Fibroblast of gingiva (primary cell): ENCODE data around the gene DLG1.

ENCODE experiments used
- DNase-seq: peaks from one replicate; pipeline ENCODE4 v3.0.0-alpha.2; 2011; ENCODE audit warnings: low read depth

The DLG1 gene

DNA sequence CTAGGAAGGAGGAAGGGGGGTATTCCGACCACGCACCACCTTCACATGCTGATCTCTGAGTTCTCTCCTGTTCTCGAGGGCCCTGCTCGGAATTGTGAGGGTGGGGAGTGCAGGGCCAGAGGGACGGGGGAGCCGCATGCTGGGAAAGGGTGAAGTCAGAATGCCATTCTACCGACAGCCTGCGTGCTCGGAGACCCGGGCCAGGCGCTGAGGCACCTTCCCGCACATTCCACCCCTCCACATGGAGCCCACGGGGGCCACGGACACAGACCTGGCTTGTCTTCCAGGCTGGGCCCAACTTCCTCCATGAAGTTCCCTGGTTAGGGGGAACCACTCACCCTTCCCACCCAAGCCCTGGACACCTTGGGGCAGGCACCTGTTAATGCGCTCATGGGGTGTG lies 301.1 kb downstream of the DLG1 start:
- DNase-seq, result no peak

DNA sequence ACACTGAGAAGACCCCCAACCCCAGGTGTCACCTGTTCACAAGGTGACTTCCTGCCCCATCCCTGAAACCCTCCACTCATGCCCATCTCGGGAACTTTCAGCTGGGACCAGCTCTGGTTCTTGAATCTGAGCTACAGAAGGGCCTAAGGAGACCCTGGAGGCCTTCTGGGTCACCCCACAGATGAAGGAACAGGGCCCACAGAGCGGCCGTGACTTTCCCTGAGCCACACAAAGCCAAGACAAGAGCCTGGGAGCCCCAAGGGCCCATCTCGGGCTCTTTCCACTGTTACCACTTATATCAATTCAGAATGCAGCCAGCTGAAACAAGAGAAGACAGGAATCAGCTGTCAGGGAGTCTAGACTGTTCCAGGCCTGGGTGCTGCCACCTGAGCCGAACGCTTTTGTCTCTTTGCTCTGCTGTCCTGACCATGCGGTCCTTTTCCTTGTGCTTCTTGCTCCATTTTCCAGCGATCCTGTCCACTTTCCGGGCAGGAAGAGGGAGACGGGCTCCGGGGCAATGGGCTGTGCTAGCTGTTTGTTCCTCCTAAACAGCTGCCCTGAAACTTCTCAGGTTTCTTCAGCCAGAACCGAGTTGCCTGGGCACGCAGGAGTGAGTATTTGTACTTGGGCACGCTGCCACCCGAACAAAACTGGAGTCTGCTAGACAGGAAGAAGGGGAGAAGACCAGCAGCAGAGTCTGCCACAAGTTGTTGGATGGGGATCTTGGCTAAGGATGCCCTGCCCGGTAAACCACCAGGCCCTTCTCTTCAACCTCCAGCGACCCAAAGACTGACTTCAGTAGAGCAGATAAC lies 301.8 kb downstream of the DLG1 start:
- no peak for DNase-seq

DNA sequence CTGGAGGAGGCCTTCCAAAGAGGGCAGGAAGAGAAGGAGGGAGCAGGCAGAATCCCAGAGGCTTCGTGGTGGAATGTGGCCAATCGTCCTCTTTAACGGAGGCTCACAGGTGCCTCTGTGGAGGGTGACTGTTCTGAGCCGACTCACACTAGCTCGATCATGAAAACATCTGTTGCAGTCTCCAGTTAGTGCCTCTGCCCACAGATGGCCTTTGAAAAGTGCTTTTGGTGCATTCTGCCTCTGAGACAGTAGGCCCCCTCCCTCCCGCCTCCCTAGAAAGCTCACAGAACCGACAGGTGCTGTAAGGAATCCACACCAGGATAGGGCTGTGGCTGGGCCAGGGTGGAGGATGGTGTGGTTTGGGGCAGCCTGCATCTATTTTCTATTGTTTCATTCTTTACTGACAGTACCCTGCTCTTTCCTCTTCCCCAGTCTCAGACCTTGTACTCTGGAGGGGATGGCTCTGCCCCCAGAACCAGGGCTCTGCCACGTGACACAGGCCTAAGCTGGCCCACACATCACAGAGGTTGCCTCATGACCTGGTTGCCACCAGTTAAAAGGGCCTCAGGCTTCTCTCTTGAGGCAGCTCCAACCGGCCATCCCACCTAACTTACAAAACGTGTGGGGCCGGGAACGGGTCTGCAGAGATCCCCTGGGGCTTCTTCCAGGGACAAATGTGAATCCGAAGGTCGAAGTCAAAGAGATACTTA lies 302.6 kb downstream of the DLG1 start:
- no peak for DNase-seq

DNA sequence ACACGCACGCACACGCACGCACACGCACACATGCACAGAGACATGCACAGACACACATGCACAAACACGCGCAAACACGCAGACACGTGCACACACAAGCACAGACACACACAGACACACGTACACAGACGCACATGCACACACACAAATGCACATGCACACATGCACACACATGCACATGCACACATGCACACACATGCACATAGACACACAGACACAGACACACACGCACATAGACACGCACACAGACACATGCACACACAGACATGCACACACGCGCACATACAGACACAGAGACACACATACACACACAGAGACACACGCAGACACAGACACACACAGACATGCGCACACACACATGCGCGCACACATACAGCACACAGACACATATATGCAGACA lies 303.4 kb downstream of the DLG1 start:
- no peak for DNase-seq

DNA sequence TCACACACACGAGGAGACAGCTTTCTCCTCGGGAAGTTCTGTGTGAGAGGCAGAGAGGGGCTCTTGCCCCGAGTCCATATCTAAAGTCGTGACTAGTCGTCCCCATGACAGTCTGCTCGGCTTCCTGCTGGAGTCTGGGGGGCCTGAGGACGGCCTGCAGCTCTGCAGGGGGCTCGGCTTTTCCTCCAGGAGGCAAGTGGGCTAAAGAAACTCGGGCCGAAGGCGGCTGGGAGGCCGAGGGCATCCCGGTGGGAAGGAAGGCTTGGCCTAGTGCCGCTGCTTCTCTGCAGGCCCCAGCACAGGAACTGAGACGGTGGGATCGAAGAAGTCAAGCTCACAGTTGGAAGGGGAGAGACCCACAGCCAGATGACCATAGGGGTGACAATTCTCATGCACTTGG lies 304.4 kb downstream of the DLG1 start:
- DNase-seq, result no peak
